Measurements from ENCODE around the gene AP2A2.
"Not testable (repeated sequence)": the region's sequence is repeated elsewhere in the genome, so short reads cannot be mapped to it uniquely, and the experiment has no call there.

AP2A2 gene

DNA sequence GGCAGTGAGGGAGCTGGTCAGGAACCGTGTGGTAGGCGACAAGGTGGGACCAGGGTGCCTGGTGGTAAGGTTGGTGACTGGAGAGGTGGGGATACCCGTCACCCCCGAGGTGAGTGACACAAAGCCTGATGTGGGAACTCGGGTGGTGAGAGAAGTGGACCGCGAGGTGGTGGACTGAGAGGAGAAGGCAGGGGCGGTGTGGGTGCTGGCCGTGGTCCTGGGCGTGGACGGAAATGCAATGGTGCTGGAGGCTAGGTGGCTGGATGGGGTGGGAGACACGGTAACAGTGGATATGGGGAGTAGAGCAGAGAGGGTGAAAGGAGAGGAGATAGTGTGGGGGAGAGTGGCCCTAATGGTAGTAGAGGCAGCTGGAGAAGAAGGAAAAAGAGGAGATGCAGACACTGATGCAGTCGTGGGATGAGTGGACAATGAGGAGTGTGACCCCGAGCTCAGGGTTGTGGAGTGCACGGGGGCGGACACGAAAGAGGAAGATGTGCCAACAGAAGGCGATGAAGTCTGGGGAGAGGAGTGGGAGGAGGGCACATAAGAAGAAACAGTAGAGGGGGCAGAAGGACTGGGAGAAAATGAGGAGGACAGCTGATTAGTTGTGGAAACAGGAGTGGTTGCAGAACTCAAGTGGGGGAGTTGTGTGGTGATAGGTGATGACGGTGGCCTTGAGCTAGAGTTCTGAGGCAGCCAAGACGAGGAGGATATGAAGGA, 90.3 kb downstream of the AP2A2 start:
- no peak for DNase-seq (ENCODE audit: low read depth in 2 of 2)

DNA sequence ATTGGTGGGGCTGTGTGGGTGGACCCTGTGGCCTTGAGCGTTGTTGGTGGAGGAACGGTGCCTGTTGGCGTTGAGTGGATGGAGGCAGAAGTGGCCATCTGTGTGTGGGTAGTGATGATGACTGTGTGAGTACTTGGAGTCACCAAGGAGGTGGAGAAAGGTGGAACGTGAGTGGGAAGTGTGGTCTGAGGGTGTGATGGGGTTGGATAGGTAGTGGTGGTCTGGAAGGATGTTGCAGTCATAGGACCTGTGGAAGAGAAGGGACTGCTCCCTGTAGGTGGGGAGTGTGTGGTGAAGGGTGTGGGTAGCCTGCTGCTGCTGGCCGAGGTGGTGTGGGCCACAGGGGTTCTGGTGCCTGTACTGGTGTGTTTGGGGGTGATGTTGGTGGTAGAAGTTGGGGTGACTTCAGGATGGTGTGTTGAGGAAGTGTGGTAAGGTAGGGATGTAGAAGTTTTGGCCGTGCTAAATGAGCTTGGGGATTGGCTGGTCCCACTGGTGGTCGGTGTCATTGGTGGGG, 91.0 kb downstream of the AP2A2 start:
- not testable (repeated sequence) for DNase-seq (ENCODE audit: low read depth in 2 of 2)

- no peak for DNase-seq (ENCODE audit: low read depth in 2 of 2)
These were observed 91.8 kb downstream of the AP2A2 start for GRCh38 chr11:1017269-1018005.

GRCh38 chr11:1018091-1018490, 92.4 kb downstream of the AP2A2 start:
- no peak for DNase-seq (ENCODE audit: low read depth in 2 of 2)

- DNase-seq (ENCODE audit: low read depth in 2 of 2), result no peak
These were observed 93.7 kb downstream of the AP2A2 start for GRCh38 chr11:1019321-1019910.

DNA sequence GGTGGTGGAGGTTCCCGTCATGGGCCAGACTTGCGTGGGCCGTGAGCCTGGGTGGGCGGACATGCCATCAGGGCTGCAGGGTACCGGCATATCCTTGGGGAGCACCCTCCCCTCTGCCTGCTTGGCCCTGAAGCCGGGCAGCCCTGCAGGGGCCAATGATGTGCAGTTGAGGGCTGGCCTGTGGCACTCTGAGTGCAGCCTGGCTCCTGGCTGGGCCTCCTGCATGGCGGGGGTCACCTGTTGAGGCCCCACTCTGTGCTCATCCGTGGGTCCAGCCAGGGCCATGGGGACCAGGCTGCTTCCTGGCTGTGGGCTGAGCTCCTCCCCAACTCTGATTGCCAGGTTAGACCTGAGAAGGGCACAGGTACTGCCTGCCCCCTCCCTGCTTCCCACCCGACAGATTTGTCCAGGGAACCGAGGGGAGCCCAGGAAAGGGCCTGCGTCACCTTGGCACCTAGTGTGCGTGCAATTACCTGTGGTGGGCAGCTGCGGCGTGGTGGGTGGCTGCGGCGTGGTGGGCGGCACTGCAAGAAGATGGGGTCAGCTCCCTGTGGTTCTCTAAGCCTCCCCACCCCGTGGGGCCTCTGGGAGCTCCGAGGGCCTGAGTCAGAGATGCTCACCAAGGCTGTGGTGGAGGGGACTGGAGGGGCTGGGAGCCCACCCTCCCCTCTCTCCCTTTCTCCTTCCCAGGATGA, 94.7 kb downstream of the AP2A2 start:
- DNase-seq (ENCODE audit: low read depth in 2 of 2), result no peak

DNA sequence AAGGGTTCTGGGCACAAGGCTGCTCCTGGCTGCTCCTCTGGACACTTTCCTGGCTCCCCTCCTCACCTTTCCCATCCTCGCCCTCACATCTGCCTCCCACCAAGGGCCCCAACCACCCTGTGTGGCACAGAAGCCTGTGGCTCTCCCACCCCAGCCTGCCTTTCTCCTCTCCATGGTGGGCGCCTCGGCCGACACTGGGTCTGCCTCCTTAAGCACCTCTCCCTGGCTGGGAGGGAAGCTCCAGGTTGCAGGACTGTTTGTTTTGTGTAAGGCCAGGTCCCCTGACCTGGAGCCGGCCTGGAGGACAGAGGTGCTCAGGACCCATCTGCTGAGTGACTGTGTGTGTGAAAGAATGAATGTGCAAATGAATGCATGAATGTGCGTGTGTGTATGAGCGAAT, 96.7 kb downstream of the AP2A2 start:
- DNase-seq (ENCODE audit: low read depth in 2 of 2), result no peak

DNA sequence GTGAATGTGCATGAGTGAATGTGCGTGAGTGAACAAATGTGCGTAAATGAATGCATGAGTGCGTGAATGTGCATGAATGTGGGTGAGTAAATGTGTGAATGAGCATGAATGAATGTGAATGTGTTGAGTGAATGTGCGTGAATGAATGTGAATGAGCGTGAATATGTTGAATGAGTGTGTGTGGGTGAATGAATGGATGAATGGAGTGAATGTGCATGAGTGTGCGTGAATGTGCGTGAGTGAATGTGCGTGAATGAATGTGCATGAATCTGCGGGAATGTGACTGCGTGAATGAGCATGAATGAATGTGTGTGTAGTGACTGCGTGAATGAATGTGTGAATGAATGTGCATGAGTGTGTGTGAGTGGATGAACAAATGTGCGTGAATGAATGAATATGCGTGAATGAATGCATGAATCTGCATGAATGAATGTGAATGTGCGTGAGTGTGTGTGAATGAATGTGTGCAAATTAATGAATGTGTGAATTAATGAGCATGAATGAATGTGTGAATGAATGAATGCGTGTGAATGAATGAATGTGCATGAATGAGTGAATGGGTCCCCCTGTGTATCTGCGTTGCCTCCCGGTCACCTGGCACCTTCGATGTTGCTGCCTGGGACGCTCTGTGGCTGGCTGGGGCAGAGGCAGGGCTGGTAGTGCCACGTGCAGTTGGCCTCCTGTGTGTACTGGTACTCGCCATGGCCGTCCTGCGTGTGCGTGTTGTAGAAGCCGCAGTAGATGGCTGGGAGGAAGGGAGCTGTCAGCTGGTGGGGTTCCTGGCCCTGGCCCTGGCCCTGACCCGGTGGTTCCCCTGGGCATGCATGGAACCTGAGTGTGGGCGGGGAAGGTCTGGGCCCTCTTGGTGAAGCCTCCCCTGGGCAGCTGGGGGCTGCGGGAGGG, 97.5 kb downstream of the AP2A2 start:
- no peak for DNase-seq (ENCODE audit: low read depth in 2 of 2)

- no peak for DNase-seq (ENCODE audit: low read depth in 2 of 2)
These were observed 98.3 kb downstream of the AP2A2 start for GRCh38 chr11:1023811-1024596.

DNA sequence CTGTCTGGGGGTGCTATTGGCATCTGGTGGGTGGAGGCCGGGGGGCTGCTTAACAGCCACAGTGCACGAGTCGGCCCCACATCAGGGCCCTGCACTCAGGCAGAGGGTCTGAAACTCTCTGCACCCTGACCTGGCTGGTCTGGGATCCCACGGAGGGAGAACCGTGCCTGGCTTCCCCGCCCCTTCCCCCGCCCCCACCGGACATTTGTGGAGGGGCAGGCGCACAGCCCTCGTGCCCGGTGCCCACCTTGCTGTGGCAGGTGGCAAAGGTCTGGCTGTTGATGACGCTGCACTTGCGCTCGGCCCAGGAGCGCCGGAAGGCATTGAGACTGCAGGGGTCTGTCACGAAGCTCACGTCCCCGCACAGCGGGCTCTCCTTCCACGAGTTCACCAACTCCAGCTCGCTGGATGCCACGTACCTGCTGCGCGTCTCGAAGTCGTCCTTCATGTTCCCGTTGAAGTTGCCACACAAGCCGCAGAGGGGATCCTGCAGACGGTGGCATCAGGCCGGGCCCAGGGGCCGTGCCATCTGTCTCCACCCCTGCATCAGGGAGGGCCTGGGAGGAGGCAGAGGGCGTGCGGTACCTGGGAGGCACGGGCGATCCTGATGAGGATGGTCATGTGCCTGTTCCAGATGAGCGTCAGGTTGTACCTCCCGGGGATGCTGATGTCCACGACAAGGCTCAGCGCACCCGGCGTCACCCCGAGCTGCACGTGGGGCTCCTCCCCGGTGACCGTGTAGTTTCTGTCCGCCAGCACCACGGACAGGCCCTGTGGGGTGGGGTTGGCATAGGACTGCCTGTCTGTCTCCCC, 99.1 kb downstream of the AP2A2 start:
- no peak for DNase-seq (ENCODE audit: low read depth in 2 of 2)

- DNase-seq (ENCODE audit: low read depth in 2 of 2), result no peak
These were observed 99.9 kb downstream of the AP2A2 start for GRCh38 chr11:1025410-1026162.

- DNase-seq (ENCODE audit: low read depth in 2 of 2), result no peak
These were observed 100.4 kb downstream of the AP2A2 start for GRCh38 chr11:1026163-1026450.

DNA sequence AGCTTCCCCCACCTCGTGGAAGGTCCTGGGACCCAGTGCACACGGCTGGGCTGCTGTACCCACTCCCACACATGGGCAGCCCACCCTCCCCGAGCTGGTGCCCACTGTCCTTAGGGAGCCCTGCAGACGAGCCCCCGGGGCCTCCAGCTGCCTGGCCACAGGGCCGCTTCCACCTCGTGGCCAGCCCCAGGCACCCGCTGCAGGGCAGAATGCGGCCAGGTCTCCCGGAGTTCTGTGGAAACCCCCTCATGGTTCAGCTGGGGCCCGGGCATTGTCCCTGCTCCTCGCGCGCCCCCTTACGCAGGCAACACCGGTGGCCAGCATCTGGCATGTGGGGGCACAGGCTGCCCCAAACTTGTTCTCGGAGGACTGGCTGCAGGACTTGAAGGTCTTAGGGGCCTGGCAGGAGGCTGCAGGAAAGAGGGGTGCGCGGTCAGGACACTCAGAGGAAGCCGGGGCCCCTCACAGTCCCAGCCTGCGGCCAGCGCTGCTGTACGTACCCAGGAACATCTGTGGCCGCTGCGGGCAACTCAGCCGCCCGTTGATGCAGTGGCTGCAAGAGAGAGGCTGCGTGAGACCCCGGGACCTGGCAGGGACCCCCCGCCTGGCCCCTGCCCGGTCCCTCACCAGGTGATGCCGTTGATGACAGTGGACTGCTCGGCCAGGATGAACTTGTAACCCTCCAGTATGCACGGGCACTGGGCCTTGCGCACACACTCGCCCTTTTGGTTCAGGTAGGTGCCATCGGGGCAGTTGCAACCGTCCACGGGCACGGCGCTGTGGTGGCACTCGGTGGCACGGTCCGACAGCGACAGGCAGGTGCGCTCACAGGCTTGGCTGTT, 101.2 kb downstream of the AP2A2 start:
- no peak for DNase-seq (ENCODE audit: low read depth in 2 of 2)

GRCh38 chr11:1027483-1028290, 102.0 kb downstream of the AP2A2 start:
- DNase-seq (ENCODE audit: low read depth in 2 of 2), result no peak

DNA sequence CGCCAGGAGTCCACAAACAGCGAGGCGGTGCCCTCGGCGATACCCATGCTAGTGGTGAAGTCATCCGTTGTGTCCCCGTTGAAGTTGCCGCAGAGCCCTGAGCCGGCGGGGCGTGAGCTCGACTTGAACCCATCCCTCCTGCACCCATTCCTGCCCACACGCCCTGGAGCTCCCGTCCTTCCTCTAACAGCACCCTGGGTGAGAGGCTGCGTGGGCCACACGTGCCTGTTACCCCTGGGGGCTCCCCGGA, 102.5 kb downstream of the AP2A2 start:
- DNase-seq (ENCODE audit: low read depth in 2 of 2), result no peak

DNA sequence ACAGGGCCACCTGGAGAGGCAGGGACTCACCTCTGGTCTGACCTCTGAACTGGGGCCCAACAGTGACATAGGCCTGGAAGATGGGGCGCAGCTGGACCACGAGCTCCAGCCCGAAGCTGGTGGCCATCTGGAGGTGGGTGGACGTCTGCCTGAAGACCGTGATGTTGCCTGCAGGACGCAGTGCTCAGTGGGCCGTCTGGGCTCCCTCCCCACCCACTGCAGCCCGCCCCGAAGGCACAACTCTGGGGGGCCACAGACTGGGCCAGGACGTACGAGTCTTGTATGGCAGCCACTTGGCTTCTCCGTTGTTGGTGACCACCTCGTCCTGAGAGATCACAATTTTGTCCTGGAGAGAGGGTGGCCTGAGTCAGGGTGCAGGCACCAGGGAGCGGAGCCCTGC, 102.9 kb downstream of the AP2A2 start:
- DNase-seq (ENCODE audit: low read depth in 2 of 2), result no peak

- DNase-seq (ENCODE audit: low read depth in 2 of 2), result no peak
These were observed 103.4 kb downstream of the AP2A2 start for GRCh38 chr11:1029051-1029450.

GRCh38 chr11:1029654-1030053, 104.0 kb downstream of the AP2A2 start:
- DNase-seq (ENCODE audit: low read depth in 2 of 2), result no peak

Data from stimulated activated CD8-positive, alpha-beta memory T cell treated with anti-CD3 and anti-CD28 coated beads, Interleukin-2, amount 100 ng/mL, for 1 hour (primary cell).